Stimulated activated CD8-positive, alpha-beta memory T cell treated with anti-CD3 and anti-CD28 coated beads, Interleukin-12 subunit alpha, Interleukin-12 subunit beta, amount 100 ng/mL, for 4 hours (primary cell): ENCODE measurements around the gene CDK15.

Experiments
- DNase-seq: peaks from one replicate; pipeline ENCODE4 v3.0.0-alpha.2; 2020; ENCODE audit warnings: low read depth

CDK15 gene

DNA sequence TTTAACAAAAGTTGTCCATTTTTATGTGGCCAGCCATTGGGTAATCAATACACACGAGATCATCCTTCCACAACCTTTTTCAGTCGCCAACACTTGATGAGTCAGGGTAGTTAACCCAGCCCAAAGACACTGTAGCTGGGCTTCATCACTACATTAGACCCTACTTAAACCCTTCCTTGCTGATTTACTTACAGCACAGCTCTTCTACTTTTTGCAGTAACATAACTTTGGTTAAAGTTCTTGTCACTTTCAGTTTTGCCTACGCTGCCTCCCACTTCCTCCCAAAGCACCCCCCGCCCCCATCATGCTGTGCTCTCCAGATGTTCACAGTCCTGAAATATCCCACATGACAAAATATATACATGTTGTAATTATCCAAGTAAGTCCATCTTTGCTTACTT lies 103.6 kb downstream of the CDK15 start:
- DNase-seq = no peak

DNA sequence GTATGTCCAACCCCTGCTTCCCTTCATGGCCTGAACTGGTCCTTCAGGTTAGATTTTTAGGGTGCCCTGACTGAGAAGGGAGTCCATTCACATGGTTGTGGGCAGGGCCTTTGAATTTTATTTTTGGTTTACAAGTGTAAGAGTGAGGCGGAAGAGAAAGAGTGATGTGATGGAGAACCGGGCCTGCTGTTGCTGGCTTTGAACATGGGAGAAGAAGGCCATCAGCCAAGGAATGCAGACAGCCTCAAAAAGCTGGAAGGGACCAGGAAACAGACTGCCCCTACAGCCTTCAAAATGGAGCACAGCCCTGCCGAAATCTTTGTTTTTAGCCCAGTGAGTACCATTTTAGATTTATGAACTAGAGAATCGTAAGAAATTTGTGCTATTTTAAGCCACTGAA lies 105.0 kb downstream of the CDK15 start:
- DNase-seq = no peak

DNA sequence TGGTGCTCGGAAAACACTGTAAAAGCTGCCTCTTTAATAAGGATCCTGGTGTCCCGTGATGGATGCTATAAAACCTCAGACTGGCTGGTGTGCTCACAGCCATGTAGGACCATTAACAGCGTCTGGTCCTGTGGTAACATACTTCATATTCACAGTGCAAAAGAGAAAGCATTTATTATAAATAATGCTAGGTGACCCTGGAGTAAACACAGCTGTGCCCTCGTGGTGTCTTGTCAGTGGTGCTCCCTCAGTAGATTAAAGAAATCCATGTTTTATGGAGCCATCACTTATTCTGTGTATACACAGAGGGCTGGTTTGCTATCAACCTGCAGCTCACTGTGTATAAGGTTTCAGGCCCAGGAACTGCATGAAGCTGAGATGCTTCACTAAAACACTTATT lies 106.9 kb downstream of the CDK15 start:
- no peak for DNase-seq

DNA sequence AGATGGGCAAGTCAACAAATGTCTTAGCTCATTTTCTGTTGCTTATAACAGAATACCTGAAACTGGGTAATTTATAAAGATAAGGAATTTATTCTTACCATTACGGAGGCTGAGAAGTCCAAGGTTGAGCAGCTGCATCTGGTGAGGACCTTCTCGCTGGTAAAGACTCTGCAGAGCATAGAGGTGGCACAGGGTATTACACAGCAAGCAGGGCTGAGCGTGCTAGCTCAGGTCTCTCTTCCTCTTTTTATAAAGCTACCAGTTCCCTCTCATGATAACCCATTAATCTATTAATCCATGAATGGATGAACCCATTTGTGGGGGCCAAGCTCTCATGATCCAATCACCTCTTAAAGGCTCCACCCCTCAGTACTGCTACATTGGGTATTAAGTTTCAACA lies 109.1 kb downstream of the CDK15 start:
- DNase-seq = no peak

DNA sequence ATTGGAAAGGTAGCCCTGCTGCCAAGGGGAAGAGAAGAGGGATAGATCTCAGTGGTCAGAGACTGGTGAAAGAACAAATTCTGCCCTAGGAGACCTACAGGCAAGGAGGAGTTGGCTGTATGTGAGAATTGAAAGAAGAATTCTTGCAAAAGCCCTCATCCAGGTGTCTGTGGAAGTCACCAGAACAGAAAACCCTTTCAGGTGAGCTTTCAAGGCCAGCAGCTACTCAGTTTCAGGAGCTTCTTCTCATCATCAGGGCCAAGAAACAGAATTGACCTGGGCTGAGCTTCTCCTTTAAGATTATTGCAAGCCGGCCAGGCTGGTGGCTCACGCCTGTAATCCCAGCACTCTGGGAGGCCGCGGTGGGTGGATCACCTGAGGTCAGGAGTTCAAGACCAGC lies 110.2 kb downstream of the CDK15 start:
- DNase-seq = no peak

DNA sequence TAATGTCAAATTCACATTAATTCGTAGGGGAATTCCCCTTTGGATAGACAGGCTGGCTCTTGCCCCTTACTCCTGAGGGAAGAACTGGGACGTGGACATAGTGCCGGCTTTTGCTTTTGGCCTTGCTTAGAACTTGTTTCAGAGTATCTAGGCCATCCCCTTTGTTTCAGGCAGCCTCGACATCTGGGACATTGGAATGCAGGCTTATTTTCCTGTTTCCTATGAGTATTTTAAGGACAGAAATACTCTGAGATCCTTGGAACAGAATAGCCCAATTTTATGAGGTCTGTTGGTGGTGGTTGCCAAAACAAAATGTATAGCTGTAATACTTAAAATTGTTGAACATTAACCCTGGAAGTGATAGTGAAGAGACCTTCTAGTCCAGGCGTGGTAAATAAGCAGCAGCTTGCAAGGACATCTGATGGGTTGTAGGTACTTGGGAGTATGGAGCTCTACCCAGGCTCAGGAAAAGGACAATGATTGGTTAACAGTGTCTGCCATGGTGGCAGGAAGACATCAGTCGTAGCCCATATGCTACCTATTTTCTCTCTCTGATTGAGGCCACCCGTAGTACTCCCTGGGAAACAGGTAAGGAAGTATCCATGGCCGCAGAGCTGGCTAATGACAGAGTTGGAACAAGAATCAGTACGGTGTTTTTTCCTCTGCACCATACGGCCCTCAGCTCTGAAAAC lies 112.4 kb downstream of the CDK15 start:
- DNase-seq = no peak

DNA sequence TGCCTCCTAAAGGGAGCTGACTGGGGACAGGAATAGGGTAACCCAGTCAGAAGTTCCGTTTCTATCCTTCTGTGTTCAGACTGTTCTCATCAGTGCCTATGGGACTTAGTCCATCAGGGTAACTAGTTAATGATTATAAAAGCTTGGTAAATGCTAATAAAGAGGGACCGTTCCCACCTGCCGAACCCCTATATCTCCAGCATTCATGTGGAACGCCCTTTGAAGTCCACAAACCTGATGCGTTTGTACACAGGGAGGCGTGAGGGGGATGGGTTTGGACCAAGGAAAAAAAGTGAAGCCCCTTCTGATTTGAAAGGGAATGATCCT lies 112.9 kb downstream of the CDK15 start:
- no peak for DNase-seq

DNA sequence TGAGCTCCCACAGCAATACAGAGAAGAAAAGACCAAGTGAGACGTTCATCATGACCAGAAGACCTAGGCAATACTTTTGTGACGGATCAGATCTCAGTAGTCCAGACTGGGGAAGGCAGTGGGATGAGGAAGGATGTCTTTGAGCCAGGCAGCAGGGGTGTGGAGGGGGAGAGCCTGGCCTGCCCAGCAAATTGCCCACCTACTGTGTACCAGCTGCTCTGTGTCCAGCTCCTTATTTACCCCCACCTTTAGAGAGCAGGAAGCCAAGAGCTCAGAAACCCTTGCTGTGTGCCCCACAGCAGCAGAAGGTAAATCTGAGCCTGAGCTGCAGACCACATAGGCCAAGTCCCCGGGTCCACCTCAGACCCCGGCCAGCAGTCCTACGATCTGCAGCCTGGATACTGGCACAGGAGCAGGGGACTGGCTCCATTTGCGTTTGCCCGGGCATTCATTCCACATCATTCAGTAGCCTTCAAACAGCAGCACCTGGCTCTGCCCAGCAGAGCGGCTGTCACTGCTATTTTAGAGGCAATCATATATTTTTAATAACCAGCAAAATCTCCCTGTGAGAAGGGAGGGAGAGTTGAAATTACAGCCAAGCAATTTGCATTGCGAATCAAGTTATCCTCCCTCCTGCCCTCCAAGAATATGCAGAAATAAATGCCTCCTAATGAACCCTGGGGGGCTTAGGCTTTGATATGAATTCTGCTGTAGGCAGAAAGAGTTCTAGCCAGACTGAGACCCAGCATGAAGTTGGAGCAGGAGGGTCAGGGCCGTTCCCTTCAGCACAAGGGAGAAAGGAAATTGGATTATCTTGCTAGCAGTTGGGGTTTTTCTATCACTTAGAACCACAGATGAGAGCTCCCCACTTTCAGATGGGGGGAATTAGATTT lies 117.3 kb downstream of the CDK15 start:
- DNase-seq = no peak

DNA sequence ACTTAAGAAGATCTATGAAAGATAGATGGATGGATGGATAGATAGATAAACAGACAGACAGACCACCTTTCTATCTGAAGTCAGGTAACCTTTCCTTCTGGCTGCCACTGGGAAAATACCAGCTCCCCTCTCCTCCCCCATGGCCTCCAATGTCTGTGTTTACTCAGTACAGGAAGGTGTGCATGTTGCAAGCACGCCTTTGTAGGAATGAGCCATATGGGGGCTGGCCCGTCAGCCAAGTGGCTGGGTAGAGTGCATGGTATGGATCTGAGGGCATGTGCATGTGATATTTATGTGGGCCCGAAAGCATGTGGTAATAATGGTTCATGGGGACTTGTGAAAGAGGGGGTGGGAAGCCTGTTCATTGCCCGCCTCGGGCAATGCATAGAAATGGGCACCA lies 118.1 kb downstream of the CDK15 start:
- DNase-seq = no peak

DNA sequence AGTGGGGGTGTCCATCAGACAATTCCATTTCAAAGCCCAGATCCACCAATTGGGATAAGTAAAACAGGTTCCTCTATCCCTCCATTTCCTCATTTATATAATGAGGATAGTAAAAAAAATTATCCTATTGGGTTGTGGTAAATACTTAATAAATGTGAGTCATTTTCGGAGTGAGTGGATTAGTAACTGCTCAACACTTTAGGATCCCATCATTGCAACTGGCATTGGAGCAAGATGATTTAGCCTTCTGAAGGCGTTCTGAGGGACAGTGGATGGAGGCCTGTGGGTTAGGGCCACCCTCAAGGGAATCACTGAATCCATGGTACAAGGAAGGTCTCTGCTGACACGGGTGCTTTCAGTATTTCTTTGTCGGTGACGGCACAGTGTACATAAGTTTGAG lies 118.7 kb downstream of the CDK15 start:
- DNase-seq = no peak

DNA sequence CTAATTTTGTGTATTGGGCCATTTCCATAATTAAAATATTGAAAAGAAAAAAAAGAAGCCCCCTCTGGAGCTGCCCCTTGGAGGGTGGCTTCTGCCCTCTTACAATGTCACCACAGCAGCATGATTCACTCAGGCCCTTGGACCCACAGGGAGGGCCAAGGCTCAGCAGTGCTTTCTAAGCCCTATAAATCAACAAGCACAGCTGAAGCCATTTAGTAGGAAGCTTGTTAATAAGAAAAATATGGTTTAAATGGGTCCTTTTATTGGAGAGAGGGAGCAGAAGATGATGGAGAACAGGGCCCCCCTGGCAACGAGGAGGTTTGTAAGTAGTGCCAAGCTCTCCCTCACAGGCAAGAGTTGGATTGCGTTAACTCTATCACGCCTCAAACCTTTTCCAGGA lies 119.7 kb downstream of the CDK15 start:
- DNase-seq = no peak

DNA sequence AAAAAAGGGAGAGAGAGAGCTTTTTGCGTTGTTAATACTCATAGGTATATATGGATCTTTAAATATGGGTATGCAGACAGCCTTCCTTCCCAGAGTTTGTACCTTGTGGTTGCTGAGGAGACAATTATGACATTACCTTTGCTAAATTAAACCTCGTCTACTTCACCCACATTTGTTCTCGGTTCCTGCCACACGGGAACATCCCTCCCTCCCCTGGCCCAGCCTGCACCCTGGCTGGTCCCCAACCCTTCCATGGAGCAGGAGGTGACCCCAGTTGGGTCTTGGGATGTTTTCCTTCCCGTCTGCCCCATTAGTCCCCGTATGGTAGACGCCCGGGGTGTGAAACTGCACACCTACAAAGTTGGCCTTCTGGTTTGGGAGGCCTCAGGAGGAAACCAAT lies 122.0 kb downstream of the CDK15 start:
- no peak for DNase-seq

DNA sequence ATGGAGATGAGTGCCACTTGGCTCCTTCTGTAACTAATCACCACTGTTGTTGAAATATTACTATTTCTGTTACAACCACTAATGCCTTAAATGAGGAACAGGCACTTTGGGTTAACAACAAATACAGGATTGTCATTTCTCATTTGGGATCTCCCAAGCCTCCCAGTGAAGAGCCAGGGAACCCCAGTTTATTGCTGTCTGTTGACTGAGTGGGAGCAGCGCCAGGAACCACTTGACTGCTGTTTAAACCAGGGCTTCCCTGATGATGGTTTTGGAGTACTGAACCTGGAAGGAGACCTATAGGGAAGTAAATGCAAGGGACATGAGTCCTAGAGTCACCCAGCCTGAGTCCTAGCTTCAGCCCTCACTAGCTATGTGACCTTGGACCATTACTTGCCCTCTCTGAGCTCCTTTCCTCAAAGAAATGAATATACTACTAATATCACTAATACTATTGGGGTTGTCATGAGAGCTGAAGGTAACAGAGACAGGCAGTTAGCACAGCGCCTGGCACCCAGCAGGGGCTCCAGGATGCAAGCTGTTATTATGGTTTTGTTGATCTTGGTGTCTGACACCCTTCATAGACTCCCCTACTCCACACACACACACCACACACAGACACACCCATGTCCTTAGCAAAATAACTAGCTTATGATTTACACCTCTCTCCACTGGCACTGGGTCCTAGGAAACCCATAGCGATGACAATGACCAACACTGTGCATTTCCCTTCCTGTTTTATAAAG lies 123.1 kb downstream of the CDK15 start:
- no peak for DNase-seq

DNA sequence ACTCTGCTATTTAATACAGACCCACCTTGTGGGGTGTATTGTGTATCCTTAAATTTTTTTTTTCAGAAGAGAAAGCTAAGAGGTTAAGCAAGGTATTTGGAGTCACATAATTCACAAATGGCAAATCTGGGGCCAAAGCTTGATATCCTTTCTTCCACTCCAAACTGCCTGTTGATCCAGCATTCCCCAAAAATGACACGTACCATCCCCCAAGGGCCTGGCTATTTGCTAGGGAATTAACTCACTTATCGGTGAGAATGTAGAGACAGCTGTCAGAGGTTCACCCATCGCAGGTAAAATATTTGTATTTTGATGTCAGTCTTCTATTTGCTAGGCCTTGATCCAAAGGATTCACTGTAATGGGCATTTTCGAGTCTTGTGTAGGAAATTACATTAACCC lies 123.7 kb downstream of the CDK15 start:
- no peak for DNase-seq

DNA sequence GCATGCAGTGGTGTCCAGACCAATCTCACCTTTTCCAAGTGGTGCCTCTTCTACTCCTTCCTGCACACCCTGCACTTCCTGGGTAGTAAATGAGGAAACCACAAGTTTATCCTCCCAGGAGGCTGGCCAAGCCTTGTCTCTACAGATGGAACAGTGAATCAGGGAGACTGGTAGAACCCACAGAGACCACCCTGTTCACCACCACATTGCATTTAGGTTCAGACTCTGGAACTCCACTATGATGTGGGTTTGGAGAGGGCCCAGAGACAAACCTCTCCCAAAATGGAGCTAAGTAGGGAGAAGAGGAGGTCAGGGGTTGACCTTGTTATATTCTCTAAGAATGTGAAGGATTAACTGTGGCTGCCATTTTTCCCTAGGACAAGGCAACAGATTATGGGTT lies 124.5 kb downstream of the CDK15 start:
- no peak for DNase-seq

DNA sequence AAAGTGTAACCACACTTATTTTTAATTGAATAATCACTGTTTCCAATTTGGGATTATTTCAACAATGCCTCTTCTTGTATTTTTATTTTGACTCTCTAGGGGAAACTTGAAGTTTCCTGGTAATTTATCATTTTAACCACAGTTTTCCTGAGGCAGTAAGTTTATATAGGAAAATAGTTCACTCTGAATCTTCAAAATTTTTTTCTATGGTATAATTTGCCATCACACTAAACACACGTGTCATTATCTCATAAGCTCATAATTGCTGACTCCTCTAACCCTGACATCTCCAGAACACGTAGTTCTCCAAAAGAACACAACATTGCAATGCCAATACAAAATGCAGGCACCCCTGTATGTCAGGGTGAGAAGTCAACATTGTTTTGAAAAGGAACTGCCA lies 125.1 kb downstream of the CDK15 start:
- no peak for DNase-seq

DNA sequence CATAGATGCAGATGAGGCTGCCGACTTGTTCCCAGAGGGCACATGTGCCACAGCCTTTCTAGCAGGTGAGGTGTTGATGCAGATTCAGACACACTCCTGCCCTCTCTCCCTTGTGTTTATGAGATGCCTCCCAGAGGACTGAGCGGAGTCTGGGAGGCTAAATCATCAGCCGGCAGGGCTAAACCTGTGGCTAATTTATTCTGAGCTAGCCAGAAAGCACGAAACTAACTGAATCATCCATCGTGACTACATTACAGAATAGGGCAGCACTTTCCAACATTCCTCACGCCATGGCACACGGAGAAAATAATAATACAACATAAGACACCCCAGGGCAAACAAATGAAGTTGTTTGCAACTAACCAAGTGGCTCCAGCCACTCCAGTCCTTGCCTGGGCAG lies 125.6 kb downstream of the CDK15 start:
- DNase-seq = no peak

DNA sequence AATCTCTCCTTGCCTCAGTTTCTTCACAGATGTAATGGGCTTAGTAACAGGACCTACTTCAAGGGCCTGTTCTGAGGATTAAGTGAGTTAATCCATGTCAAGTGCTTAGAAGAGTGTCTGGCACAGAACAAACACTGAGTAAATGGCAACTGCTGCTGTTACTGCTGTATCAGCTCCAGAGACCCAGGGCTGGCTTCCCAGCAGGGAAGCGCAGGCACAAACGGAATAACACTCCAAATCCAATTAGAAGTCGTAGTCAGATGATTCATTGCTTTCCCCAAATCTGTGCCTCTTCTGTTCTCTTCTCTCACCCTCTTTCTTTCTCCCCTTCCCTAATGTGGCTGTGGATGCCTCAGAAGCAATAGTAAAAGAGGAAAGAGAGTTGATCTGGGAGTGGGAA lies 126.2 kb downstream of the CDK15 start:
- DNase-seq = no peak

DNA sequence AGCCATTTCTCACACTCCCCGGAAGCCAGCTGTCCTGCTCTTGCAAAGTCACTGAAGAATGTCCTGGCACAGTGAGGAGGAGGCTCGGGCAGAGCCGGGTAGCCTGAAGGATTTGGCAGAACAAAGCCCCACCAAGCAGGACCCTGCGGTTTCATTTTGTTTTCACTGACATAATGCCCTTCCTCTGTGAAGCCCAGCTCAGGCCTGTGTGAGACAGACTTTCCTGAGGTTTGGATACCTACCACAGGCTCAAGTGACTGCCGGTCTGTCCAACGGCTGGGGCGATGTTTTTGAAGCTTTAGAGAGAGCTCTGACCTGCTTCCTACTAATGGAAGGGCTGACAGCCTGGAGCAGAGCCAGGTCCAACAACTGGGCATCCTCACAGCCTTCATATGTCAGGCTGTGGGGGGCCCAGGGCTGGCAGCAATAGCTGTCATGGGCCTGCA lies 127.5 kb downstream of the CDK15 start:
- no peak for DNase-seq

DNA sequence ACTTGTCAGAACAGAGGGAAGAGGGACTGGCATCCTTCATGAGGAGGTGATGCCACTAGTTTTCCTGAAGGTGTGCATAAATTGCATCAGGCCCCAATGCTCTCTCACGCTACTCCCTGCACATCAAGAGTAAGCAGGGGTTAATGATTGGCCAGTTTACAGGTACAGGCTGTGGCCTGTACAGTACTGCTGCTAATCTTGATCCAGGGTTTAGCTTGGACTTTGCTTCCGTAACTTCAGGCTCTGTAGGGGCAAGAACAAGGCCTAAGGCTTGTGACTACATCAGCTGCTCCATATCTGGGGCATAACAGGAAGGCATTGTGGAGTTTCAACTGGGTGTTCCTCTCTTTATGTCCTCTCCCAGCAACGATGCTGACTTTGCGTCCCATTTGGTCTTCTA lies 130.5 kb downstream of the CDK15 start:
- DNase-seq = no peak

DNA sequence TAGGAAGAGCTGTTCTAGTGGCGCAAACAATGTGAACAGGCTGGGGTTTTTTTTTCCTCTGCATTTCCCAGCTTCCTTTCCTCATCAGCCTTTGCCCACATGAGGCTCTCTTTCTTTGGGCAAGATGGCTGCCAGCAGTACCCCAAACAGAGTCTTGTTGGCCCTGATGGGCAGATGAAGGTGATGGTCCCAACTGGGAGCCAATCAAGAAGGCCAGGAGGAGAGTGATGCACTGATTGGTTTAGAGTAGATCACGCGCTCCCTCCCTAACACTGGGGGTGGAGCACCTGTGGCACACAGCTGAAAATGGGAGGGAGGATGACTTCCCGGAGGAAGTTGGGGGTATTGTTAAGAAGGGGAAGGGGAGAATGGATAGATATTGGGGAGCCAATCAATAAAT lies 131.0 kb downstream of the CDK15 start:
- DNase-seq = no peak

DNA sequence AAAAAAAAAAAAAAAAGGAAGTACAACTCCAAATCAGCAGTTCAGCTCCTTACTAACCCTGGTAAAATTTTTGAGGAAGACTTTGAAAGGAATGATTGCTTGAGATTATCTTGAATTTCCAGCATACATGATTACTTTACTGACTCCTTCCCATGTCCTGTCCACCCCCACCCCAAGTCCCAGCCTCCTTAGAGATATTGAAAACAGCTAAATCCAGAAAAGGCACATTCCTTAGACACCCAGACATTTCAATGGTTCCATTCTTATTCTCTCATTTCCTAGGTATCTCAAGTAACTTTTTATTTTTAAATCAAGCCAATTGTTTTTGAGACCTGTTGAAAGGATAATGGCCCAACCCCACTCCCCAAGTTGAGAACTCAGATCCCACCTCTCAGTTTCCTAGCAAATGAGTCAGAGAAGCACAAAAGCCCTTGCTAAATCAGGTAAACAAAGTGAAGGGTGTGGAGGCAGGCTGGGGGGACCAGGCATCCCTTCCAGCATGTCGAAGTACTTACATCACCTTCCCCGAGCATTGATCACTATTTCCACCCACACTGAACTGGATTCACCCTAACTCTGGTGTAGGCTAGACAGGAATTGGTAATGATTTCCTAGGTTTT lies 131.9 kb downstream of the CDK15 start:
- DNase-seq = no peak

DNA sequence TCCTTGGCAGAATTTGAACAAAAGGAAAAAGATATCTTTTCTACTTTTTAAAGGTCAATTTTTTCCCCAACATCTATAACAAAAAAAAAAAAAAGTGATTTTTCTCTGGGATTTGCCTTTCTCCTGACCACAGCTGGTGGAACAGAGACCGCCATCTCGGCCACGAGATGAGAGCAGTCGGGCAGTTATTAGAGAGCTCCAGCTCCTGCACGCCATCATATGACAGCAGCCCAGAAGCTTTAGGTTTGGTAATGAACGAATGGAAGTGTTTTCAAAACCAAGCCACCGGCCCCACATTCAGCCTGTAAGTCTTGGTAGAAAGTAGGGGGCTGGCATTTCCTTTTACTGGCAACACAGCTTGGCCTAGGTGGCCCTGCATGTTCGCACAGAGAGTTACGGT lies 132.4 kb downstream of the CDK15 start:
- no peak for DNase-seq
